Vagina (tissue), 2 donors: ENCODE results near the gene AKAP8L.

ENCODE experiments used
- POLR2A ChIP-seq, 2 donors: fragments of 450-650 bp; IDR thresholded peaks; one replicate each; pipeline ENCODE4 v1.6.1; 2017; ENCODE audit warnings: antibody characterized with exemption in 2 of 2, mild to moderate bottlenecking in 2 of 2, moderate library complexity in 2 of 2
- POLR2AphosphoS5 ChIP-seq, 2 donors: sonication (generic); formaldehyde crosslinking; IDR thresholded peaks; one replicate each; pipeline ENCODE4 v1.9.0; 2017; ENCODE audit warnings: antibody characterized with exemption in 2 of 2, mild to moderate bottlenecking in 2 of 2, low read depth in 1 of 2; ENCODE audit not compliant: insufficient read depth in 1 of 2
- TF ChIP-seq, protein P1 (sequence below), 3 experiments: fragments of 450-650 bp in 2 of 3; fragments of 200-600 bp in 1 of 3; sonication (generic) in 1 of 3; IDR thresholded peaks; one replicate each; pipeline ENCODE4 v1.5.1; 2017 to 2019; ENCODE audit warnings: antibody characterized with exemption in 3 of 3, mild to moderate bottlenecking in 2 of 3, moderate library complexity in 2 of 3

DNA sequence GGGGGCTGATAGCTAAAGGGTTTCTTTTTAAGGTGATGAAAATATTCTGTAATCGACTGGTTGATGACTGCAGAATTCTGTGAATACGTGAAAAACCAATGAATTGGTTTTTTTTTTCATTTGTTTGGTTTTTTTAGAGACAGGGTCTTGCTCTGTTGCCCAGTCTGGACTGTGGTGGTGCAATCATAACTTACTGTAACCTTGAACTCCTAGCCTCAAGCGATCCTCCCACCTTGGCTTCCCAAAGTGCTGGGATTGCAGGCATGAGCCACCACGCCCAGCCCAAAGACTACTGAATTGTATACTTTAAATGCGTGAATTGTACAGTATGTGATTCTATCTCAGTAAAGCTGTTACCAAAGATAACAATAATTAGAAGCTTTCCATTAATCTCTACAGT lies 24.4 kb downstream of the AKAP8L start:
- TF ChIP-seq, protein P1, sequence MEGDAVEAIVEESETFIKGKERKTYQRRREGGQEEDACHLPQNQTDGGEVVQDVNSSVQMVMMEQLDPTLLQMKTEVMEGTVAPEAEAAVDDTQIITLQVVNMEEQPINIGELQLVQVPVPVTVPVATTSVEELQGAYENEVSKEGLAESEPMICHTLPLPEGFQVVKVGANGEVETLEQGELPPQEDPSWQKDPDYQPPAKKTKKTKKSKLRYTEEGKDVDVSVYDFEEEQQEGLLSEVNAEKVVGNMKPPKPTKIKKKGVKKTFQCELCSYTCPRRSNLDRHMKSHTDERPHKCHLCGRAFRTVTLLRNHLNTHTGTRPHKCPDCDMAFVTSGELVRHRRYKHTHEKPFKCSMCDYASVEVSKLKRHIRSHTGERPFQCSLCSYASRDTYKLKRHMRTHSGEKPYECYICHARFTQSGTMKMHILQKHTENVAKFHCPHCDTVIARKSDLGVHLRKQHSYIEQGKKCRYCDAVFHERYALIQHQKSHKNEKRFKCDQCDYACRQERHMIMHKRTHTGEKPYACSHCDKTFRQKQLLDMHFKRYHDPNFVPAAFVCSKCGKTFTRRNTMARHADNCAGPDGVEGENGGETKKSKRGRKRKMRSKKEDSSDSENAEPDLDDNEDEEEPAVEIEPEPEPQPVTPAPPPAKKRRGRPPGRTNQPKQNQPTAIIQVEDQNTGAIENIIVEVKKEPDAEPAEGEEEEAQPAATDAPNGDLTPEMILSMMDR (IDR thresholded peaks at IDR 0.05): no peak
- TF ChIP-seq POLR2AphosphoS5 (IDR thresholded peaks at IDR 0.05; ENCODE audit: insufficient read depth in 1 of 2, low read depth in 1 of 2) (no peak), POLR2A (IDR thresholded peaks at IDR 0.05) (no peak)
